ENCODE measurements around the gene RPS19BP1.
A peak's percentile ranks its signal among the peaks of the same experiment; 100 is the strongest.
"Not testable (repeated sequence)": the region's sequence is repeated elsewhere in the genome, so short reads cannot be mapped to it uniquely, and the experiment has no call there.

Gene RPS19BP1

GRCh38 chr22:39521106-39521885, 11.3 kb downstream of the RPS19BP1 start:
- H3K9ac ChIP-seq (ENCODE audit: low read depth, low read length) = peak overlapping the region; percentile 100
- H3K27me3 ChIP-seq (ENCODE audit: insufficient read depth, low read length, poor library complexity); H3K9me3 ChIP-seq (ENCODE audit: insufficient read depth, low read length, severe bottlenecking); ATAC-seq (ENCODE audit: insufficient read depth, low read depth); H2AFZ ChIP-seq (ENCODE audit: low read depth, low read length); DNase-seq: not testable (repeated sequence)
- H3K4me2 ChIP-seq (ENCODE audit: insufficient read depth, low read length) = peak overlapping the region; percentile 74
- H3K4me3 ChIP-seq (ENCODE audit: low read depth in 1 of 2, low read length in 2 of 2) = peak overlapping the region; percentile 93 to 95
- H3K27ac ChIP-seq (ENCODE audit: low read length) = peak overlapping the region; percentile 98
- peaks cover 76% of the 10 kb centered on the region for H3K79me2 ChIP-seq (ENCODE audit: insufficient read depth, low read length)
- H3K36me3 ChIP-seq (ENCODE audit: insufficient read depth, low read length) = peaks cover 61% of the 10 kb centered on the region
- H4K20me1 ChIP-seq (ENCODE audit: insufficient read depth, low read length) = peaks cover 48% of the 10 kb centered on the region
- H3K4me1 ChIP-seq (ENCODE audit: insufficient read depth, low read length) = peaks cover 49% of the 10 kb centered on the region

GRCh38 chr22:39520226-39521105, 12.1 kb downstream of the RPS19BP1 start, which contains the start of gene ATF4:
Gene ATF4, plus strand, starts transcription at chr22:39520562. Its CDS starts 884 bp downstream, at chr22:39521446.
- H3K4me2 ChIP-seq (ENCODE audit: insufficient read depth, low read length) = peak within 1 kb of the TSS; percentile 74
- H3K9ac ChIP-seq (ENCODE audit: low read depth, low read length) = peak within 1 kb of the TSS; percentile 100
- peaks cover 78% of the 10 kb centered on the region for H3K79me2 ChIP-seq (ENCODE audit: insufficient read depth, low read length)
- peak; percentile 68 for DNase-seq
- TF ChIP-seq EZH2 (IDR thresholded peaks at IDR 0.05; ENCODE audit: borderline replicate concordance, low read depth, low read length, severe bottlenecking) = no peak
- no peak for TF ChIP-seq CTCF (IDR thresholded peaks at IDR 0.05; ENCODE audit: borderline replicate concordance, extremely low read depth, low read length, poor library complexity, severe bottlenecking)
- peaks cover 49% of the 10 kb centered on the region for H3K4me1 ChIP-seq (ENCODE audit: insufficient read depth, low read length)
- H3K9me3 ChIP-seq (ENCODE audit: insufficient read depth, low read length, severe bottlenecking) = no peaks in the 10 kb centered on the region
- peak within 1 kb of the TSS; percentile 85 for H2AFZ ChIP-seq (ENCODE audit: low read depth, low read length)
- H3K27me3 ChIP-seq (ENCODE audit: insufficient read depth, low read length, poor library complexity) = no peaks in the 10 kb centered on the region
- peaks cover 48% of the 10 kb centered on the region for H4K20me1 ChIP-seq (ENCODE audit: insufficient read depth, low read length)
- peaks cover 68% of the 10 kb centered on the region for H3K36me3 ChIP-seq (ENCODE audit: insufficient read depth, low read length)
- ATAC-seq (ENCODE audit: insufficient read depth, low read depth) = peak; percentile 13
- peak within 1 kb of the TSS; percentile 98 for H3K27ac ChIP-seq (ENCODE audit: low read length)
- peak within 1 kb of the TSS; percentile 93 to 95 for H3K4me3 ChIP-seq (ENCODE audit: low read depth in 1 of 2, low read length in 2 of 2)

GRCh38 chr22:39519681-39520225, 12.8 kb downstream of the RPS19BP1 start:
- H3K27ac ChIP-seq (ENCODE audit: low read length) = peak overlapping the region; percentile 98
- peaks cover 68% of the 10 kb centered on the region for H3K36me3 ChIP-seq (ENCODE audit: insufficient read depth, low read length)
- H3K79me2 ChIP-seq (ENCODE audit: insufficient read depth, low read length) = peaks cover 78% of the 10 kb centered on the region
- H4K20me1 ChIP-seq (ENCODE audit: insufficient read depth, low read length) = peaks cover 48% of the 10 kb centered on the region
- peaks cover 46% of the 10 kb centered on the region for H3K4me1 ChIP-seq (ENCODE audit: insufficient read depth, low read length)
- no peaks in the 10 kb centered on the region for H3K9me3 ChIP-seq (ENCODE audit: insufficient read depth, low read length, severe bottlenecking)
- peak; percentile 91 for ATAC-seq (ENCODE audit: insufficient read depth, low read depth)
- H3K4me2 ChIP-seq (ENCODE audit: insufficient read depth, low read length) = peak overlapping the region; percentile 74
- no peaks in the 10 kb centered on the region for H3K27me3 ChIP-seq (ENCODE audit: insufficient read depth, low read length, poor library complexity)
- peak overlapping the region; percentile 70 to 95; a peak in 3 of 4 replicates for H3K4me3 ChIP-seq (ENCODE audit: low read depth in 1 of 2, low read length in 2 of 2)
- H2AFZ ChIP-seq (ENCODE audit: low read depth, low read length) = peak overlapping the region; percentile 72
- TF ChIP-seq CTCF (IDR thresholded peaks at IDR 0.05; ENCODE audit: borderline replicate concordance, extremely low read depth, low read length, poor library complexity, severe bottlenecking) = peak; percentile 42
- no peak for TF ChIP-seq EZH2 (IDR thresholded peaks at IDR 0.05; ENCODE audit: borderline replicate concordance, low read depth, low read length, severe bottlenecking)
- H3K9ac ChIP-seq (ENCODE audit: low read depth, low read length) = peak overlapping the region; percentile 100
- DNase-seq = peak; percentile 98

All from DND-41 (cell line).